ENCODE data around the gene PSME3. TPM values are rescaled to one million over a fixed set of nuclear protein-coding genes. Genes with fewer than 3 reads are reported as not detected.

Gene PSME3
- total and polyA plus RNA-seq, 2 of the 13 experiments (the other 11 are each of a cell fraction or from before 2014, with no cell fraction given) = 66.3 to 135 TPM

GRCh38 chr17:42878924-42879595, 45.9 kb downstream of the PSME3 start (continued):
- no peak for TF ChIP-seq ZNF704 (CRISPR knock-in tag; IDR thresholded peaks at IDR 0.05; ENCODE audit: borderline replicate concordance)
- TF ChIP-seq TP53 (CRISPR knock-in tag; conservative IDR thresholded peaks at IDR 0.05) = no peak
- no peak for TF ChIP-seq XBP1 (CRISPR knock-in tag; IDR thresholded peaks at IDR 0.05)
- TF ChIP-seq KDM4B (CRISPR knock-in tag; IDR thresholded peaks at IDR 0.05) = no peak
- no peak for TF ChIP-seq PTBP1 (IDR thresholded peaks at IDR 0.05; ENCODE audit: low read depth, low read length, poor library complexity, severe bottlenecking)
- 0 out of 2 replicates have a peak, but pooled peaks have one; percentile 8 for TF ChIP-seq ZBED4 (CRISPR knock-in tag; IDR thresholded peaks at IDR 0.05; ENCODE audit: borderline replicate concordance)
- TF ChIP-seq RXRB (CRISPR knock-in tag; IDR thresholded peaks at IDR 0.05; ENCODE audit: borderline replicate concordance) = no peak
- TF ChIP-seq NR2F6 (IDR thresholded peaks at IDR 0.05) = 0 out of 2 replicates have a peak, but pooled peaks have one; percentile 26
- TF ChIP-seq NR2F6 (CRISPR knock-in tag; IDR thresholded peaks at IDR 0.05) = no peak
- TF ChIP-seq MAF1 (CRISPR knock-in tag; IDR thresholded peaks at IDR 0.05; ENCODE audit: borderline replicate concordance) = no peak
- TF ChIP-seq SMC3 (IDR thresholded peaks at IDR 0.05; ENCODE audit: low read length) = no peak
- no peak for TF ChIP-seq SNAPC2 (CRISPR knock-in tag; IDR thresholded peaks at IDR 0.05)
- no peak; the same call in 1 of the 2 replicates for TF ChIP-seq CHD4 (IDR thresholded peaks at IDR 0.05; ENCODE audit: borderline replicate concordance, low read length)
- no peak for TF ChIP-seq MED8 (CRISPR knock-in tag; IDR thresholded peaks at IDR 0.05; ENCODE audit: insufficient replicate concordance)
- no peak for TF ChIP-seq ZSCAN22 (CRISPR knock-in tag; IDR thresholded peaks at IDR 0.05)
- no peak for TF ChIP-seq EEA1 (CRISPR knock-in tag; IDR thresholded peaks at IDR 0.05; ENCODE audit: borderline replicate concordance)
- TF ChIP-seq HOXA7 (CRISPR knock-in tag; IDR thresholded peaks at IDR 0.05) = no peak
- TF ChIP-seq ZNF512 (CRISPR knock-in tag; IDR thresholded peaks at IDR 0.05) = no peak
- no peak for TF ChIP-seq ZNF367 (CRISPR knock-in tag; IDR thresholded peaks at IDR 0.05; ENCODE audit: borderline replicate concordance)
- TF ChIP-seq JARID2 (CRISPR knock-in tag; IDR thresholded peaks at IDR 0.05; ENCODE audit: insufficient replicate concordance) = no peak
- no peak for TF ChIP-seq ZBTB46 (CRISPR knock-in tag; IDR thresholded peaks at IDR 0.05; ENCODE audit: borderline replicate concordance)
- no peak for TF ChIP-seq TSC22D2 (CRISPR knock-in tag; IDR thresholded peaks at IDR 0.05; ENCODE audit: borderline replicate concordance)
- no peak for TF ChIP-seq ZBTB42 (CRISPR knock-in tag; IDR thresholded peaks at IDR 0.05)

All from HepG2 (cell line).